NCI-H460 (cell line): Measurements from ENCODE around the gene BCL10. TPM values are rescaled to one million over a fixed set of nuclear protein-coding genes. Genes with fewer than 3 reads are reported as not detected.

Source experiments
- DNase-seq: peaks from one replicate; pipeline ENCODE4 v3.0.0-alpha.2; 2016; ENCODE audit warnings: low read depth; ENCODE audit errors: extremely low read depth
- polyA plus RNA-seq: library from polyadenylated mRNA; depleted of rRNA; stranded (reverse); fragments of >200 nt; gene quantifications from 2 replicates; pipeline ENCODE4 v1.2.3, GENCODE V29; 2014; cell fraction: nucleus; rRNA removed
- total RNA-seq: library from RNA; depleted of rRNA; stranded (reverse); fragments of >200 nt; shearing (Covaris generic); gene quantifications from 2 replicates; pipeline ENCODE4 v1.2.3, GENCODE V29; 2014; rRNA removed

The BCL10 gene
- 19.2 and 19.8 TPM in 2 replicates for total RNA-seq
- 2.9 and 6.3 TPM in 2 replicates for polyA plus RNA-seq

DNA sequence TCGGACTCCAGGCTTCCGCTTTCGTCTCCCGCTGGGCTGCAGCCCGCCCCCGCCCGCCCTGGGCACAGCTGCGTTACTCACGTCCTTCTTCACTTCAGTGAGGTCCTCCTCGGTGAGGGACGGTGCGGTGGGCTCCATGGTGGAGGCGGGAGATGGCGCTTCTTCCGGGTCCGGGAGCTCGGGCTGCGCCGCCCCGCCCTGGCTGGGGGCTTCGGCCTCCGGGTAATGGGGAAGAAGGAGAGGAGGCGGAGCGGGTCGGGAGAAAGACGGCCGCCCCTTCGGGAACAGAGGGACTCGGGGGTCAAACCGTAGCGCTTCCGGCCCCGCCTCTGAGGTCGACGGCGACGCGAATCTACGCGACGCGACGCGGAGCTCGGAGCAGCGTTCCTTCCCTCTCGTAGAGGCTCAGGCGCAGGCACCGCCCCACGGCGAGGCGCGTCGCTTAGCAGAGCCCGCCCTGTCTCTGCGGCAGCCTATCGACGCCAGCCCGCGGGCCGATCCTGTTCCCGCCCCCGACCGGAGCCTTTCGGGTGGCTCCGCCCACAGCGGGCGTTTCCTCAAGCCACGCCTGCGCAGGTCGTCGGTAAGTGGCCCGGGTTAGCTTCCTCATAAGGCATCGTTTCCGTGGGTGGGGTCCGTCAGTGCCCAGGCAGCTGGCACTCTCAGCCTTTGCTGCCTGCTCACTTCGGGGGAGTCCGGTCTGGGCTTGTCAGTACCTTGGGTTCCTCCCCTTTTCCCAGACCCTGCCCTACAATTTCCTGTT lies at the start of gene BCL10:
BCL10 (minus strand) TSS at position 418 of the 763 bp plus-strand sequence; CDS start at position 138, 280 bp downstream.
- DNase-seq, result peak; percentile 96

DNA sequence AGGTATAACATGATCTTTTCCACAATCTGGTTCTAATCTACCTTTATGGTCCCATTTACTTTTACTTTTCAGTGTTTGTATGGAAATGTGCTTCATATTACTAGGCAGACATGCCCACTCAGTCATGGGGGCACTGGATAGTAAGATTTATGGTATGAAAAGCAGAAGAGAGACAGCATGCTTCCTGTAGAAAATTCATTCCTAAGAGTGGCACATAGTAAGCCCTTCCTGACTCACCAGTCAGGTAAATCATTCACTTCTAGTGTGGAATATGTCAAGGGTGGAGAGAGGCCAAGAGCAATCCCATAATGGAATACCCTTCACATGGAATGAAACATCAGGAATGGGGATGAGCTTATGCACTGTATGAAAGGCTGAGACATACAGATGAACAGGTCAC lies 49.5 kb upstream of the BCL10 start:
- no peak for DNase-seq

DNA sequence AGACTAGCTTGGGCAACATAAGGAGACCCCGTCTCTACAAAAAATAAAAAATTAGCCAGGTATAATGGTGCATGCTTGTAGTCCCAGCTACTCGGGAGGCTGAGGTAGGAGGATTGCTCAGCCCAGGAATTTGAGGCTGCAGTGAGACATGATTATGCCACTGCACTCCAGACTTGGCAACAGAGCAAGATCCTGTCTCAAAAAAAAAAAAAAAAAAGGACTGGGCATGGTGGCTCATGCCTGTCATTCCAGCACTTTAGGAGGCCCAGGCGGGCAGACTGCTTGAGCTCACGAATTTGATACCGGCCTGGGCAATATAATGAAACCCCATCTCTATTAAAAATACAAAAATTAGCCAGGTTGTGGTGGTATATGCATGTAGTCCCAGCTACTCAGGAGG lies 47.3 kb upstream of the BCL10 start:
- DNase-seq, result no peak

DNA sequence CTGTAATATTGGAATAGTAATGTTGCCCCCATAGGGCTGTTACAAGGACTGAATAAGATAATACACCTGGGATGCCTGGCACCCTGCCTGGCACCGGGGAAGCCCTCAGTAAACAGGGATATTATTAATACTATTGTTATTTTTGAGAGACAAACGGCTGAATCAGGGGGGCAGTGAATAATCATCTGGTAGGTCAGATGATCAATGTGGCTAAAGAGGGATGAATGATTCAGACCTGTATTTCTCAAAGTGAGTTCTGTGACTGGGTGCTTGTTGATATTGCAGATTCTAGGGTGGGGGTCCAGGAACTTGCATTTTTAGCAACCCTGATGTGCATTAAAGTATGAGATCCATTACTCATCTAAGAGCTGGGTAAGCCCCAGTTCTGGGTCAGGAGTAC lies 46.2 kb upstream of the BCL10 start:
- no peak for DNase-seq

DNA sequence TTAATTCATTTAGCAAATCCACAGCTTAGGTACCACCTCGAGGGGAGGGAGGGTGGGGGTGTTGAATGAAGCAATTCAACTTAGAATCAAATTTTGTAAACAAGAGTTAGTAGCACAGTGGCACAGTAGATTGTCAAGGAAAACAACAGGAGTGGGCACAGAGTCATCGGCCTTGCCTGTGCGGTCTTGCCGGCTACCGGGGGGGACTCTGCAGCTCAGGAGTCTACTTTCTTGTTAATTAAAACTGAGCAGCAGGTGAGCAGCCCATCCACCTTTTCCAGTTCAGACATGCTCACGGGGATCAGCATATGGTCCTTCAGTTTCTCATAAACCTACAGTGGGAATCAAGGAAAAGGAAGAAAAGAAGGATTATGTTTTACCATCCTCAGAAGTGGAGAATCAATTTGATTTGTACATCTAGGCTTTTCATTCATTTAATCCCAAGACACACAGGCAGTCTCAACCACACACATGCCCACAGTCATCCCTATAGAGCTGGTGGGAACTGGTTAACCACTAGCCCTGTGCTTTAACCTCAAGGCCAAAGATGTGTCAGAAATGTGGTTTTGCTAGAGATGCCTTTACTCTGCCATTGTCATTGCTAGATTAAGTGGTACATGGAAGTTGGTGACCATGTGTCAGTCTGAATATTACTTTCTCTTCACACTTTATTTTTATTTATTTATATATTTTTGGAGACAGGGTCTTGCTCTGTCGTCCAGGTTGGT lies 45.0 kb upstream of the BCL10 start:
- DNase-seq, result no peak

DNA sequence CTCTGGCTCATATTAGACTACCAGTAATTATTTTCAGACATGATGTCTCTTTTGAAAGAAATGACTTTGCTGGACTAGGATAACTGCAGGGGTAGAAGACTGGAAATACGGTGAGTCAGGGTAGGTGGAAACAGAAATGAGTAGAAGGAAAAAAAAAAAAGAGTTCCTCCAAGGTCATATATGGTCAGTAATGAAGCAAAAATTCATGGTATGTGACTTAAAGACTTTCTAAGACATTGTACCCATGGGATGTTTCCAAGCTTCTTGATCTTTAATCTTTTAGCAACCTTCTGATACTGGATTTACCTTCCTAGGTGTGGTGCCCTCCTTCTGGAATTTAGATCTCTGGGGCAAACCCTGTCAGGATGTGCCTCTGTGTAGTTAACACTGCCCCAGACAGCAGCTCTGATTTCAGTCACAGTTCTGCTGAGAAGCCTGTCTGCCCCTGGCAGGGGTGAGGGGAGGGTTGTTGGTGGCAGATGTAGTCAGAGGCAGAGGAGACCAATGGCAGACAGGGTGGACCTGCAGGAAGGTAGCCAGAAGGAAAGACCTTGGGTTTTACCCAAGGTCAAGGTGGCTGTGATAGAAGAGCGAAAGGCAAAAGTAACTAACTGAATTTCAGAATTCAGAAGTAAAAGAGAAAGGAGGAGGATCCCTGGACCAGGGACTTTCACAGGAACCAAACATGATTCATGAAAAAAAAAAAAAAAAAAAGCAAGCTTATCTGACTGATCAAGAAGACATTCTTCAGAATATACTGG lies 44.1 kb upstream of the BCL10 start:
- DNase-seq, result no peak

DNA sequence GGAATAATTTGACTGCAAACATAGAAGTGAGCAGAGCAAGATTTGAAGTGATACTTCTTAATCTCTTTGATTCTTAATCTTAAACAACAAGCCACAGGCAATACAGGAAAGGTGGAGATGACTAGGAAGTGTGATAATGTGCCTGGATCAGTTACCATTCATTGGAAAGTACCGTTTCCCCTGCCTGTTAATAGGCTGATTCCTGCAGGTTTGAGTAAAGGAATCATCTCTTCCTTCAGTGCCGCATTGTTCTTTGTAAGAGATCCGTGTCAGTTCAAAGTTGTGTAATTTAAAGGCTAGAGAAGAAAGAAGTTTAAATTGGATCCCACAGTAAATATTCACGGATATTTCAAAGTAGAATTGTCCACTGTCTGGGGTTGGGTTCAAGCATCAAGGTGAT lies 43.5 kb upstream of the BCL10 start:
- DNase-seq, result no peak

DNA sequence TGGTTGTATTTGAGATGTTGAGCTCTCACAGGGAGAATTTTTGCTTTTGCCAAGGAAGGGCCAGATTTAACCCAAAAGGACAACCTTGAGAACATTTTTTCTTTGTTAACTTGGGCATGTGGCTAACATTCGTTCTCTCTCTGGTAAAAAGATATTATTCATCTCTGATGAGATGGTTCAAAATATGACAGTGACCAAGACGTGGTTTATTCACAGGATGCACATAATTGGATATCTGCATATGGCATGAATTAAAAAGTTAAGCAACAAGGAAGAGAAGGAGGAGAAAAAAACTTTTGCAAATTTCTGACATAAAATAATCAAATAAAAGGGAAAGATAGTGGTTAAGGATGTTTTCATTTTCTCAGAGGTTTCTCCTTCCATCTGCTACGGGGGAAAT lies 43.1 kb upstream of the BCL10 start:
- DNase-seq, result no peak

DNA sequence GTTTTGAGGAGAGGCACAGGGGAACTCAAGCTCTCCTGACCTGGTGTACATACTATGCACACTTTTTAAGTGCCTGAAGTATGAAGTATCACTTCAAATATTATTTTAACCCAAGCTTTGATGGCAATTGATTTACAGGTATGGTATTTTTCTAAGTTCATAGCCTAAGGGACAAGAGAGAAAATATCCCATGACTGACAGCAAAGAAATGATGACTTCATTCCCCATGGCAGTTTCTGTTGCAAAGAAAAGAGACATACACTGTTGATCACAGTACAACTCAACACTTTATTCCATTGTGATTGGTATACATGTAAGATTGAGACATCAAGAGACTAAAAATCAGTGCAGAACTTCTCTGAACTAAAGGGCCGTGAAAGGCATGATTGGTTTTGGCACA lies 41.8 kb upstream of the BCL10 start:
- no peak for DNase-seq

DNA sequence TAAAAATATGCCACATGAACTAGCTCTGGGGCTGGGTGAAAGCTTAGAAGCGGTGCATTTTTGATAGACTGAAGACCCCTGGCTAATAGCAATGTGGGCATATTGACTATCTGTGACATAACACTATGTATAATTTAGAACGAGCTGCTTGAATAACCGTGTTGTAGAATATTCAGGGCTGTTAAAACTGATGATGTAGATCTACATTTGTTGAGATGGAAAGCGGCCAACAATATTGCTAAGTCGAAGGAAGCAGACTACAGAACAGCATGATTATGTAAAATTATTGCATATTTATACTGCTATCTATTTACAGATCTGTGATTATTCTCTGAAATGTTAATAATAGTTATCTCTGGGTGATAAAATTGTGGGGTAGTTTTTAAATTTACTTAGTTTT lies 41.1 kb upstream of the BCL10 start:
- no peak for DNase-seq

DNA sequence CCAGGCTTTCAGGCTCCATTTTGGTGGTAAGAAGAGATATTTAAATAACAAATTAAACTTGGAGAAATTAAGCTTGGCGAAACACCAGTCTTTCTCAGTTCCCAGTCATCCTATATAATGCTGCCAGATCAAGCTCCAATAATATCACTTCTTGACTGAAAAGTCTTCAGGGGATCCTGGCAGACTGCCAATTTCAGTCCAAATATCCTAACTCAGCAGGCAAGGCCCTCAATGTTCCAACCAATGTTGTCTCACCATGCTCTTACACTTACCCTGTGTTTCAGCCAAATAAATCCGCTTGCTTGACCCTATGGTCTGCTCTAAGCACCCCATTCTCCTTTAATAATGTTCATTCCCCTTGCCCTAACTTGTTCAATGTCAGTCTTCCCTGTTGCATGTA lies 39.9 kb upstream of the BCL10 start:
- DNase-seq, result no peak

DNA sequence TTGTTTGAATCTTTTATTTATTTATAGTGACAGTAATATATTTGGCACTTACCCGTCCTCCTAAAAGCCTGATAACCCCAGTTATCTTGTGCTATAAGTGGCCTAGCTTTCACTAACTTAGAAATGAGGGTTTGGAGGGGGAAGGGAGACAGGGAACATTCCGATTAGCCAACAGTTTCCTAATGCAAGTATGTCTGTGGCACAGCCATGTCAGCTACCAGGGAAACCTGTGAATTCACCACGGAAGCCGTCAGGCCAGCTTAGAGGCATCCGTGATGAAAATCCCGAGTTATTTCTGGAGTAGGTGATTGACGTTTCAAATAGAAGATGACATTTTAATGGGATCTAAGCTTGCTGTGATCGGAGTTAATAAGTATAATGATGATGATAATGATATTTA lies 39.4 kb upstream of the BCL10 start:
- no peak for DNase-seq

DNA sequence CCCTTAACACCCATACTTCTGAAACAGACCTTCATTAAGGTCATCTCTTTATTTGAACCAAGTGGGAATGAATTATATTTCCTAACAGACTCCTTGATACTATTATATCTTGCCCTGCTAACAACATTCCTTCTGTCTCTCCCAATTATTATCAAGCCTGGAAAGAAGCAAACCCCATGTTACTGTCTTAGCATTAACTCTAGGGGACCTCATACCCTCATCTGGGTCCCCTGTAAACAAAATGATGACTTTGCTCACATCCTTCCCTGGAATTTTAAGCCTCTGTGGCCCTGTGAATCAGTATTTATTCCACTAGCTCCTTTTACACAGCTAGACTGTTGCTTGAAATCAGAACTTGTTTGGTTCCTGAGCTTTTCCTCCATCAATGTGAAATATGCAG lies 38.3 kb upstream of the BCL10 start:
- DNase-seq, result no peak

DNA sequence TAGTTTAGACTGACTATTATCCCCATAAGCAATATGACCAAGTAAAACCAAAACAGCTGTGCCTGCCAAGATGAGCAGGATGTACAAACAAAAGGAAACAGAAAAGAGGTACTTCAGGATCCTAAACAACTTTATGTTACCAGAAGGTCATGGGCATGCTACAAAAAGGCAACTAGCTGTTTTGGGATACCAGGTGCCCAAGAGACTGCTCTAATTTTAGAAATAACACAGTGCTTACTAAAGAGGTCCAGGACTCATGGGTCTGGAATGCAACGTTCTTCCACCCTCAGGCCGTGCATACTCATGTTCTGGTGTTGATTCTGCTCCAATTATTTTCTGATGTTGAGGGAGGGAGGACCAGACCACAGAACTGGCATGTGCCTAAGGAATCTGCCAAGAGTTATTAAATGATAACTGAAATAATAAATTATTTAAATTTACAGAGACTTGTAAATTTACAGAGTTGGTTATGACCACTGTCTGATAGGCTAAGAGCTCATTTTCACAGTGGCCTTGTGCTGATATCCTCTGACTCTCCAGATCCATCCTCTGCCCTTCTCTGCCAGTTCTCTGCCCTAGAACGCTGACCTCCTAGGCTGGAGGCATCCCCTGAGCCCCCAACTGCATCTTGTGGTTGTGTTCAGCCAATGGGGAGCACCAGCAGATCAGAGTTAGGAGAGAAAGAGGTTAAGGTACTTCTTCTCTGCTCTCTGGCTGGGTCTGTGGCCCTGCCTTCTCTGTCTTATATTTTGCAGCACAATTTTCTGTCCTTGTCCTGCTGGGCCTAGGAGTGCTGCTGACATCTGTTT lies 37.7 kb upstream of the BCL10 start:
- peak; percentile 24 for DNase-seq

DNA sequence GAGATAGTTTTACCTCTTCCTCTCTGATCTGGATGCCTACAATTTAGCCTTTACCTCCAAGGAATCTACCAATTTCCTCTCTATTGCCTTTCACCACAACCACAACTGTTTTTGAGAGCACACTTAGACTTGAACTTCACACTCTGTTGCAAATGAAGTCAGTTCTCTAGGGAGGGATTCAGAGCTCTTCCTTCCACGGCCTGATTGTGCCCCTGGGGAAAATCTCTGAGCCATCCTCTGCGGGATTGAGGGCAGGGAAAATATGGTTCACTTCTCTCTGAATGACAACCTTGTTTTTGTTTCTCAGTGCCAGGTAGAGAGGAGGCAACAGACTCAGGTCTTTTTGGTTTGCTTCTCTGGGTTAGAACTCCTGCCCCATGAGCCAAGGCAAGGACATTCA lies 35.4 kb upstream of the BCL10 start:
- DNase-seq, result peak; percentile 15

DNA sequence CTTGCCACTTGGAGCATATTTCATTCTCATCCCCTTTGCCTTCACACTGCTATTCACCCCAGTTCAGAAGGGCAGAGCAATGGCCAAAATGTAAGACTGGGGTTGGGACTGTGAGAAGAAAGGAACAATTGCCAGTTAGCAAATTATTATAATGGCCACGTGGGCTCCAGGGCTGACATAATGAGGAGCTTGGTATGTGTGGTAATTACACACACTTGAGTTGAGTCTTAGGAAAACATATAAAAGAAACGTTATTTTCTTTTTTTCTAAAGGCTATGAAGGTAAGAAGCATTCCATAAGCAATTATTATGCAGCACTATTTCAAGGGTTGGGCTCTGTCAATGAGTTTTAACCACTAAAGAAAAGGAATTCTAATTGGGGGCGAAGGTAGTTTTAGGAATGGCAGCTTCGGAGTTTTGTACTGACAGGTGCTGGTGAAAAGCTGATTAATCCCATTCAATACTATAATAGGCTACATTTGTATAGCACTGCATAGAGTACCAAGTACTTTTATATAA lies 32.5 kb upstream of the BCL10 start:
- DNase-seq, result no peak

DNA sequence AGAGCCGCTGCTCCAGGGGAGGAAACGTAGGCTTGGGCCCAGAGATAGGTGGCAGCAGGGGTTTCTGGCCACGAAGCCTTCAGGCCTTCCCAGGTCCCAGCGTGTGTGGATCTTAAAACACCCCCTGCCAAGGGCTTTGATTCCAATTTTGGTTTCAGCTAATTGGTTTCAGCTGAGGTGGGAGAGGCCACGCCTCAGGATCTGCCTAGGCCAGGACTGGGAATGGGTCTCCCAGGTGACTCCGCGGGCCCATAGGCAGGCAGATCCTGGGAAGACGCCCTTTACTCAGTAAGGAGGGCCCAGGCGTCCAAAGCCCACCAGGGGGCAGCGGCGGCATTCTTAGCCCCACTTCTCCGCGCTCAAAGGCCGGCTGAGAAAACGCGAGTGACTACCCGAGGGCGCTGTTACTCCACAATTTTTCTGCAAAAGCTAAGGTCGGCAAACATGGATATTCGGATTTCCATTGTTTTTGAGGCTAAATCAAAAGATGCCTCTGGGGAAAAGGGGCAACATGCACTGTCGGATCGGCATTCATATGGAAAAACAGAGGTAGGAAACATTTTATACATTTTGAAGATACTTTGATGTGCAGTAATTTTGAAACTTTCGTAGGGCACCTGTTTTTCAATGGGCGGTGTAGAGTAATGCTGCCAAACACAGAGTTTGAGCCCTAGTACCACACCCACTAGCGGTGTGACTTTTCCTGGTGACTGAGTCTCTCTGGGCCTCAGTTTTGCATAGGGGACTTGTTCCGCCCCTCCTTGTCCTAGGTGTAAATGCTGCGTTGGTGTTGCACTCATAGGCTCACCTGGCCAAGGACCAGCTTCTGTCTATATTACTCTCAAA lies 31.8 kb upstream of the BCL10 start:
- peak; percentile 78 for DNase-seq

DNA sequence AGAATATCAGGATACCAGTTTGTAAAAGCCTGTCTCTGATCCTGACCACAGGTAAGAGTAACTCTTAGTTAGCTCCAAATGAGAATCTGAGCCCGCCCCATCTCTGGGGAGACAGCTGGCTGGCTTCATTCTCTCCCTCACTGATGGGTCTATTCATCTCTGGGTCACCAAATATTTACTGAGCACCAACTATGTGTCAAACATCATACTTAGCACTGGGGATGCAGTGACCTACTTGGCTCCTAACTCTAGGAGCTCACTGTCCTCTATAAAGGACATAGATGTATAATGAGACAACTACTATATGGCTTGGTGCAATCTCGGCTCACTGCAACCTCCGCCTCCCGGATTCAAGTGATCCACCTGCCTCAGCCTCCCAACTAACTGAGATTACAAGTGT lies 29.8 kb upstream of the BCL10 start:
- no peak for DNase-seq

DNA sequence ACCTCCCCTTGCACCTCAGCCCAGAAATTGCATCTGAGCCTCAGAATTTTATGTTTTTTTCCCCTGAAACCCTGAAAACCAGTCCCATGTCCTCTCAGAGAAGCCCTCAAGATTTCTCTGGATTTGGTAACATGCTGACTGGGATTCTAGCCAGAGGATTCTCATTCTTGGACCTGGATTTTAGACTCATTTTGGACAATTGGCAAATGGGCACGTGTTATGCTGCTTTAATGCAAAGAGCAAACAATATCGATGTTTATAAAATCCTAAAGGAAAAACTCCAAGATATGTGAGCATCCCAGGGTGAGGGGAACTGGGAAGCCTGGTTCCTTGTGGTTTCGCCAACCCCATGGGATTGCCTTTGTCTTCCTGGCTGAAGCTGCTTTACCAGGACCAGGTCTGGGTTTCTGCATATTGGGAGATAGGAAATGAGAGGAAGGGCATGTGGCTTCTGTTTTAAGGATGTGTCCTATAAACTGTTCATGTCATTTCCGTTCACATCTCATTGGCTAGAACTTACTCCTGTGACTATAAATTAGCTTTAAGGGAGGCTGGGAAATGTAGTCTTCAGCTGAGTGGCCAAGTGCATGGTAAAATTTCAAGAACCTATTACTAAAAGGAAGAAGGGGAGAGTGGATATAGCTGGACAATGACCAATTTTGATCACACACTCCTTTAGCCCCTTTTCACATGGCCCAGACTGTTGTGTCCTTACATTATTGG lies 27.2 kb upstream of the BCL10 start:
- no peak for DNase-seq
